Measurements from ENCODE around the gene NNMT.

DNA sequence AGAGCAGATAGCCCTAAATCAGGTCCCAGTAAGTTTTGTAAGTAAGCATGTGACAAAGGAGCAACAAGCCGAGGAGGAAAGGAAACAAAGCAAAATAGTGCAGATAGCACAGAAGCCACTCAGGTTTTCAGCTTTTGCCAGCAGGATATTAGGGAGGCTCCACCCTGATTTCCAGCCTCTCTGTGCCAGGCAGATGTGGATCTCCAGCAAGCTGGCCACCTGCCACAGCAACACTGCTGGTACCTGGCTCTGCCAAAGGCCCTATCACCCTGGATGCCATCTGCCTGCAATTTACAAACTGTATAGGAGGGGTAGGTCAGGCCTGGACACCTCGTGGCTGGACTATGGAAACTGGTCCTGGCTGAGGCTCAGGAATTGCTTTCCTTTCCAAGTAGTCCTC is 12.2 kb upstream of the NNMT start:
- TF ChIP-seq POLR2A (IDR thresholded peaks at IDR 0.05; ENCODE audit: low read depth, low read length) (no peak), CTCF (IDR thresholded peaks at IDR 0.05; ENCODE audit: extremely low read depth in 1 of 2, insufficient read depth in 1 of 2, low read depth in 1 of 2, low read length in 2 of 2) (no peak), EZH2 (IDR thresholded peaks at IDR 0.05; ENCODE audit: borderline replicate concordance, low read depth, low read length, severe bottlenecking) (no peak), FOS (IDR thresholded peaks at IDR 0.05; ENCODE audit: borderline replicate concordance, insufficient read depth, low read length) (no peak), POLR2AphosphoS5 (IDR thresholded peaks at IDR 0.05; ENCODE audit: insufficient read depth, low read depth, low read length) (no peak), MAX (IDR thresholded peaks at IDR 0.05; ENCODE audit: insufficient read depth, insufficient read length) (no peak)

All from endothelial cell of umbilical vein (primary cell).